ENCODE data around the gene COA8. TPM values are rescaled to one million over a fixed set of nuclear protein-coding genes. Genes with fewer than 3 reads are reported as not detected.

Gene COA8, protein sequence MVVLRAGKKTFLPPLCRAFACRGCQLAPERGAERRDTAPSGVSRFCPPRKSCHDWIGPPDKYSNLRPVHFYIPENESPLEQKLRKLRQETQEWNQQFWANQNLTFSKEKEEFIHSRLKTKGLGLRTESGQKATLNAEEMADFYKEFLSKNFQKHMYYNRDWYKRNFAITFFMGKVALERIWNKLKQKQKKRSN
- total RNA-seq, result 25.0 and 26.3 TPM in 2 replicates

DNA sequence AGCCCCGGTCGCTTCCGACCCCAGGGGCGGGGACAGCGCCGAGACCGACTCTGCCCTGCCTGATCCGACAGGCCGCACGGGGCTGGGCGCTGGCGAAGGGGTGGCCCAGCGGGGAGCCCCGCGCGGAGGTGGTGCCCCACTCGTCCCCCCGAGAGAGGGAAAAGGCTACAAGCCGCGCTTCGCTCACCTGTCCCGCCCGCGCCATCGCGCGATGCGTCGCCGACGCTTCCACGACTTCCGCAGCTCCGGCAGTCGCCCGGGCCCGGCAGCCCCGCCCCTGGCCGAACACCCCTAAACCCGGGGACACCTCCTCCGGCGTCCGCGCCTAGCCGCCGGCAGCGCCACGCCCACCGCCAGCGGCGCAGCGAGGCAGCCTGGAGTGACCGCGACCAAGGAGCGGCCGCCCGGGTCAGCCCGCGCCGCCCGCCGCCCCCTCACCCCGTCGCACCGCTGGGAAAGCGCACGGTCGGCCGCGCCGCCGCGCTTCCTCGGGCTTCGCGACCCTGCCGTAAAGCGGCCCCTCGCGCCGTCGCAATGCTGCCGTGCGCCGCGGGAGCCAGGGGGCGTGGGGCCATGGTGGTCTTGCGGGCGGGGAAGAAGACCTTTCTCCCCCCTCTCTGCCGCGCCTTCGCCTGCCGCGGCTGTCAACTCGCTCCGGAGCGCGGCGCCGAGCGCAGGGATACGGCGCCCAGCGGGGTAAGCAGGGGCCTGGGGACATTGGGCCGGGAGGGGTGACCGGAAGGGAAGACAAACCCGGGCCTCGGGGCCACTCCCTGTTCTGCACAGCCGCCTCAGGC lies at the start of gene COA8, which contains the start of gene BAG5:
TSS of gene COA8 (plus strand) at position 532 of the 797 bp plus-strand sequence. CDS start at position 574, 42 bp downstream.
TSS of gene BAG5 (minus strand) at position 229 of the 797 bp plus-strand sequence. CDS start 1,493 bp downstream, outside the sequence.
- intact Hi-C loops (cut with micrococcal nuclease), result loop anchor here (1.0 to 5.0 kb wide), 7 partner anchors 33 to 1615 kb away; partner anchors contain the start of genes EIF5, KLC1, TRMT61A and XRCC3

DNA sequence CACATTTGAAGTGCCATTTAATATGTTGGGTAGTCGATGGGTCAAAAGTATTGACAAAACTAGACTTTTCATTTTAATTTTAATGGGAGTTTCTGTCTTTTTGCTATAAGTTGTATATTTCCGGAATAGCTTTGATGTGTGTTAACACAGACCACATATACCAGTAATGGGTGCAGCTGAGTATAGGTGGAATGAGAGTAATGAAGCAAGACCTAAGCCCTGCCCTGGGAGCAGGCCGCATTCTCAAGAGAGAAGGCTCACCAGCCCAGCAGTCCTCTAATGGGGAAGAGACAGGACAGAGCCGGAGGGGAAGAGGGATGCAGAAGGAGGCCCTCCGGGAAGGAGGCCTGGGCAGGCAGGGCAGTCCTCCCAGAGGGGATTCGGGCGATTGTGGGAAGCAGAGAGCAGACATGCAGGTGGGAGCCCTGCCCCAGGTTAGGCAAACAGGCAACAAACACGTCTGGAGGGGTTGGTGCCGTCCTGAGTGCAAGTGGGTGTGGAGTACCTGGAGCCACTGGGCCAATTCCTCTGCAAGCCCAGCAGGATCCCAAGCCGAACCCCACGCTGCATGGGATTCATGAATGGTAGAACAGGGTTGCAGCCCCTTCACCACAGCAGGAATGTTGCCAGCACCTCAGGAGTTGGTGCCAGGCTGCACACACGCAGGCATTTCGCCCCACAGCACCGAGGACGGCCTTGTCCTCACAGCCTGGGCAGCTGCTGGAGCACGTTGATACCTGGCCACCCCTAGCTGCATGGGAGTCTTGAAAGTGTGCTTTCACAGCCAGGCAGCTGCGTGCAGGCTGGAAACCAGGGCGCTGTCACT lies 48.0 kb upstream of the COA8 start:
- intact Hi-C loops (cut with micrococcal nuclease), result no loop called here

DNA sequence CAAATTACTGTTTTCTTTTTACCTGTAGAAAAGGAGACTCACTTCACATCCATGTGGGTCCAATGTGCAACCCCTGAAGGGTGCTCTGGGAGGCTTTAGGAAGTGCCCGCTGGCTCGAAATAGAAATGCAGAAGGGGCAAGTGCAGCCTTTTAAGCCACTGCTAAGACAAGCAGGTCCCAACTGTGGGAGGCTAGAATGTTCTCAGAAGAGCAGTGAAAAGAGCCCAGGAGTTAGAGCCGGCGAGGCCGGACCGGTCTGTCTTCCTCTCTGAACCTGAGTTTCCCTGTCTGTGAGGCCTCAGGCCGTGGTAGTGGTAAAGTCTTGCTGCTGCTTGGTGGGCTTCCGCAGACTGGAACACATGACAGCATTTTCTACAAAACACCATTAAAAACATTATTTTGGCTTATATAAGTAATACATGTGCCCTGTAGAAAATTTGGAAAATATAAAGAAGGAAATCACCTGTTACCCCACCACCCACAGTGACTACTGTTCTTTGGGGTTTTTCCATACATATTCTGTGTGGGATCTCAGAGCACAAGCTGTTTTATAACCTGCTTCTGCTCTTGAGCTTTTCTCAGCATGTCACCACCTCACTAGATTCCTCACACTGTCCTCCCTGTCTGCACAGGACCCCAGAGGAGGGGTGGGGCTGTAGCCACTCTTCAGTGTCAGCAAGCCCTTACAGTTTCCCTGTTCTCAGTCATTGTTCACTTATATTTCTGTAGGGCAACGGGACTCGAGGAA lies 46.2 kb upstream of the COA8 start:
- intact Hi-C loops (cut with micrococcal nuclease), result no loop called here

DNA sequence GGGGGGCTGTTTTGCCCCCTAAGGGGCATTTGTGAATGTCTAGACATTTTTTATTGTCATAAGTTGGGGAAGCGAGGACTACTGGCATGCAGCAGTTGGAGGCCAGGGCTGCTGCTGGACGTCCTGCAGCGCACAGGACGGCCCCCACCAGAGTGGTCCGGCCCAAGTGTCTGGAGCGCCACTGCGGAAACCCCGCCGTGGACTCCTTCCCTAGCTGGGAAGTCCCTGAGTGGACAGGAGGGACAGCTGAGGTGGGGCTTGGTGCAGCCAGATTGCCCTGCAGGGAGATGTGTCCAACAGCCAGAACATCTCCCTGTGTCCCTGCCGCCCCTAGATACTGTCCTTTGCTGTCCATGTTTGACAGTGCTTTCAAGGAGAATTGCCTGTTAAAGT lies 45.6 kb upstream of the COA8 start:
- intact Hi-C loops (cut with micrococcal nuclease), result no loop called here

DNA sequence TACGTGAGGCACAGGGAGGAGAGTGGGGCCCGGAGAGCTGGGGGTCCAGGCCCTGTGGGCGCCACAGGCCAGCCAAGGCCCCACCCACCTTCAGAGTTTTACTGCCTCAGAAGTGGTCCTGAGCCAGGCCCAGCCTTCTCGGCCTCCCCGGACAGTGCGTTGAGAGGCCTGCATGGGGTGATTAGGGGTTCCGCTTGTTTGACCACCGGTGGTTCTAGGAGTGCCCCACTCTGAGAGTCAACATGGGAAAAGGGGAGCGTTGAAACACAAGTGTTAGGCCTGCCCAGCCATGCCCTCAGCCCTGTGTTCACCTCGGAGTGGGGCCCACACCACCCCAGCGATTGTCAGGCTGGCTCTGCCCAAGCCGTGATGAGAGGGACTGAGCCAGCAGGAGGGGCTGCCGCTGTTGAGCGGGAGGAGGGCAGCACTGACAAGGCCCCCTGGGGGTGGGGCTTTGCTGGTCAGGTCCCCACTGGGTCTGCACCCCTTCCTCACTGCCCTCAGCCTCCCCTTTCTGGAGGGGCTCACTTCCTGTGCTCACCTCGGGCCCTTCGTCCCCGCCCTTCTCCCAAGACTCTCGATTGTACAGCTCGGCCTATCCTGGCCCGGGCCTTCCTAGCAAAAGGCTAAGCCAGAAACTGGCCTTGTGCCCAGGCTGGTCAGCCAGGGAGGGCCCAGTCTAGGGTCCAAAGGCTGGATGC lies 44.9 kb upstream of the COA8 start:
- intact Hi-C loops (cut with micrococcal nuclease), result loop anchor here (1.0 kb wide), 1 partner anchor 28 kb away; no protein-coding TSS in a partner anchor

DNA sequence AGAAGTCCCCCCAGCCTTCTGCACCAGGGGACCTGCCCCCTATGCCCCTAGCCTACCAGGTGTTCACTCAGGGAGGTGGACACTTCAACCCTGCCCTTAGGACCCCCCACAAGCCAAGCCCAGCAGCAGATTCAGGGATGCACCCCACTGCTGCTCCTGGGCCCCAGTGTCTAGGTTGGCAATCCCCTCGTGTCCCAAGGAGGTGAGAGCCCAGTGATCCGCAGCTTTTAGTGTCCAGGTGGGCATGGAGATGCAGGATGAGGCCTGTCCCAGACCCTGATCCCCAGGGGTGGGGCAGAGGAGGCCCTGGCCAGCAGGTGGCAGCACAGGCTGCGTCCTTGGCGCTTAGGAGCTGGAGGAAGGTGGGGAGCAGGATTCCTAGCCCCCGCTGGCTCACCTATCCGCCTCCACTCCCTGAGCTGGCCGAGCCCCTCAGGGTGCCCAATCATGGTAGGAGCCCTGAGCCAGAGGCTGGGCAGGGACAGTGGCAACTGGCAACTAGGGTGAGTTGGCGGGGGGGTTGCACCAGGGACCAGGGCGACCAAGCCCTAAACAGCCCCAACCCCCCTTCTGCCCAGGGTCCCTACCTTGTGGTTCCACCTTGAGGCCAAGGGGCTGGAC lies 44.2 kb upstream of the COA8 start:
- intact Hi-C loops (cut with micrococcal nuclease), result loop anchor here (1.0 kb wide), 1 partner anchor 28 kb away; no protein-coding TSS in a partner anchor

DNA sequence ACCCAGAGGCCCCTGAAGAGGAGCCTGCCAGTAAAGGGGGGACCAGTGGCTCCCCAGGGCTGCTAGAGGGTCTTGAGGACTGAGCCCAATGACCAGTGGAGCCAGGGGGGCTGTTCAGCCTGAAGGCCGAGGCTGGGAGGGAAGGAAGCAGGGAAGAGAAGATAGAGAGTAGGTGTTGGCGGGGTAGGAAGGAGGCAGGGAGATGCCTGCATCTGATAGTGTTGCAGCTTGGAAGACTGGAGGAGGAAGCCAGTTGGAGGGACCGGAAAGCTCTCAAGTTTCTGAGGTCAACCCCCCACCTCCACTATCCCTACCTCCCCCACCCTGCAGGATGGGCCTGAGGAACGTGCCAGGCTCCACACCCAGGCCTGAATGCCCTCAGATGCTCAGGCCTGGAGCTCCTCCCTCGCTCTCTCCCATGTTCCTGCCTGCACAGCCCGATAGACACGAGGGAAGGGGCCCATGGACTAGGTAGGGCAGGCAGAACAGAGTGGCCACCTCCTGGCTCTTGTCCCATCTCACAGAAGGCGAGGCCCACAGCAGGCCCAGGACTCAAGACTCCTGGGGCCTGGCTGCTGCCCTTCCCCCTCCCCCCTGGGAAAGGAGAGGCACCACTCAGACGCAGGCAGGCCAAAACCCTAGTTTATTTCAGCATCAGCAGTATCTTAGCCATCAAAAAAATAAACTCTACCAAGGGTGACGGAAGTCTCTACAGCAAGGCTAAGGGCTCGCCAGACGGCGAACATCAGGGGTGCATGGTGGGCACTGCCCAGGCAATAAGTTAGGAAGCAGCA lies 43.5 kb upstream of the COA8 start:
- intact Hi-C loops (cut with micrococcal nuclease), result no loop called here

DNA sequence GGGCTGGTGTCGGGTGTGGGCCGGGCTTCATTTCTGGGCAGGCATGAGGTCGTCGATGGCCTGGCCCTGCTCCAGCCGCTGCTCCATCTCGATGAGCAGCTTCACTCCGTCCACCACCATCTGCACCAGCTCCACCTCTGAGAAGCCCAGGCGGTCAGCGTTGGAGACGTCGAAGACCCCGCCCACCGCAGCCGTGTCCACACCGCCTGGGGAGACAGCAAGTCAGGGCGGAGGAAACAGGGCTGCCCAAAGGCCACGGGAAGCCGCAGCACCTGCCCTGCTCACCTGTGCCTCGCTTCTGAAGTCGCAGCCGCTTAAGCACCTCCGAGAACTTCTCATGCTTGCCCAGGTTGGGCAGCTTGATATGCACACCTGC lies 42.9 kb upstream of the COA8 start:
- intact Hi-C loops (cut with micrococcal nuclease), result loop anchor here (10.0 kb wide), 2 partner anchors 185 to 925 kb away; partner anchors contain the start of genes EIF5 and RCOR1

DNA sequence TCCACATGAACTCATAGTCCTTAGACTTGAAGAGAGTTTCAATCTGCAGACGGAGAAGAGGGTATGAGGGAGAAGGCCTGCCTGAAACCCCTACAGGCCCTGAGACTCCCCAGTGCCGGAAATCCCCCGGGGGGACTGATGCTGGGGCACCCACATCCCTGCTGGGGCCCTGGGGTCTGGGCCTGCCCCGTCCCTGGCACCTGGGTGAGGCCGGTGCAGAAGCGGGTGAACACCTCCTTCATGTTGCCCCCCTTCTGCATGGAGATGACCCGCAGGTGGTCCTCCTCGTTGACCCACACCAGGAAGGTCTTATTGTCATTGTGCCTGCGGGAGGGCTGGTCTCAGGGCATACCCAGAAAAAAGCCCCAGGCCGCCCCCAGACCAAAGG lies 42.5 kb upstream of the COA8 start:
- intact Hi-C loops (cut with micrococcal nuclease), result loop anchor here (10.0 kb wide), 2 partner anchors 185 to 925 kb away; partner anchors contain the start of genes EIF5 and RCOR1

DNA sequence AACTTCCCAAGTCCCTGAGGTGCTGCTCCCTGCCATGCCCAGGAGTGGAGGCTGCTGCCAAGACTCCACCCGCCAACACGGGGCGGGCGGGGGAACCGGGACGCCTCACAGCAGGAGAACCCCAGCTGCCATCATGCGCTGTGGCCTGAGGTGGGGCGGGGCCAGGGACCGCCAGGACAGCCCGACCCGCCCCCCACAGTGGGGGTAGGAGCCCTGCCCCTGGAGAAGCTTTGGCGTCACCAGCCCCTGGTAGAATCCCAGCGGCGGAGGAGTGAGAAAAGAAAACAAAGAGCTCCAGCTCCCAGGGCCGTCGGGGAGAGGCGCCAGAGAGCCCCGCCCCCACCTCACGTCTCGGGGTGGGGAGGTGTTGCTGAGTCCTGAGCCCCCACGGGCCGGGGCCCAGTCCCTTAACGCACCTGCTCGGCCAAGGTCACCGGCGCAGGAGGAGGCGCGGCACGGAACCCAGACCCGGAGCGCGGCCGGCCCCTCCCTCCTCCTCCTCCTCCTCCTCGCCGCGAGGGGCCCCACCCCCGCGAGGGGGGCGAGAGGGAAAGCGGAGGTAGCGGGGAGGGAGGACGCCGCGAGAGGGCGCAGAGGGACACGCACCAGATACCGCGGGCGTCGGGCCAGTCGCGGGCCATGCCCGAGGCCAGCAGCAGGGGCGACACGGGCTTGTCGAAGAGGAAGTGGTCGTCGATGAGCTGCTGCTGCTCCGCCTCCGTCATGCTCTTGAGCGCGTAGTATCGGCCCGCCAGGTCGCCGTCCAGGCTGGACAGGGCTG lies 41.9 kb upstream of the COA8 start:
- intact Hi-C loops (cut with micrococcal nuclease), result loop anchor here (1.0 to 10.0 kb wide), 3 partner anchors 8 to 926 kb away; partner anchors contain the start of genes EIF5, RCOR1 and TRMT61A

DNA sequence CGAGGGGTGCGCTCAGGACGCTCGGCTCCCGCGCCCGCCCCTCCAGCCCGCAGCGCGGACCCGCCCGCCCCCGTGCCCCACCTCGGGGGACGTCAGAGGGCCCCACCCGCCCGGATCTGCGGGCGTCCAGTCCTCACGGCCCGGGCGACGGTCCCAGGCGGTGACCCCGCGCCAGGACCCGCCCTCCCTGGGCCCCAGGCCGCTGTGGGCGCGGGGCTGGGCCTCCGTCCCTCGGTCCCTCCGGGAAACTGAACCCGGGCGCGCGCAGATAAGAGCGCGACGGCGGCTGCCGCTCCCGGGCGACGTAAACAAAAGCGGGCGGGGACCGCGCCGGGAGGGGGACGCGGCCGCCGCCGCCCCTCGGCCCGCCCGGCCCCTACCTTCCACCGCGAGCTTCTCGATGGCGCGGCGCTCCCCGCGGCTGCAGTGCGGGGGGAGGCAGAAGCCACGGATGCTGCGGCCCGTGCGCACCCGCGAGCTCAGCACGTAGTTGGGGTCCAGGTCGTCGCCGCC lies 41.3 kb upstream of the COA8 start:
- intact Hi-C loops (cut with micrococcal nuclease), result loop anchor here (1.0 to 10.0 kb wide), 3 partner anchors 8 to 927 kb away; partner anchors contain the start of genes EIF5, RCOR1 and TRMT61A

DNA sequence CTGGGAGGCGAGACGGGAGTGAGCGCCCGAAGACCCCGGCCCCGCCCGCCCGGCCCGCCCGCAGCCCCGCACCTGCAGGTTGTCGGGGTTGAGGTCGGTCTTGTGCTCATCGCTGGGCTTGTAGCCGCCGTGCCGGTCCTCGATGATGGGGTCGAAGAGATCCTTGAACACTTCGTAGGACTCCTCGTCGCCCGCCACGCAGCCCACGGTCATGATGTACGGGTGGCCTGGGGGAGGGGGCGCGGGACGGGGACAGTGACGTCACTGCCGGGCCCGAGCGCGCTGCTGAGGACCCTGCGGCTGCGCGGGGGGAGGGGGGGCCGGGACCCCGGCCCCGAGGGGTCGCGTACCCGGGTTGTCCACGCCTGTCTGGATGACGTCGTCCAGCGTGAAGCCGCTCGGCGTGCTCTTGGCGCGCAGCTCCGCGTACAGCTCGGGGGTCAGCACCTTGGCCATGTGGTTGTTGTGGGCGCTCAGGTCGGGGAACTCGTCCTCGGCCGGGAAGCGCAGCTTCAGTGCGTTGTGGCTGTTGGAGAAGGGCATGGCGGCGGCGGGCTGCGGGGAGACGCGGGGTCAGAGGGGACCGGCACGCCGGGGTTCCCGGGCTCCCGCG lies 40.7 kb upstream of the COA8 start:
- intact Hi-C loops (cut with micrococcal nuclease), result loop anchor here (1.0 to 10.0 kb wide), 3 partner anchors 7 to 927 kb away; partner anchors contain the start of genes EIF5, RCOR1 and TRMT61A

DNA sequence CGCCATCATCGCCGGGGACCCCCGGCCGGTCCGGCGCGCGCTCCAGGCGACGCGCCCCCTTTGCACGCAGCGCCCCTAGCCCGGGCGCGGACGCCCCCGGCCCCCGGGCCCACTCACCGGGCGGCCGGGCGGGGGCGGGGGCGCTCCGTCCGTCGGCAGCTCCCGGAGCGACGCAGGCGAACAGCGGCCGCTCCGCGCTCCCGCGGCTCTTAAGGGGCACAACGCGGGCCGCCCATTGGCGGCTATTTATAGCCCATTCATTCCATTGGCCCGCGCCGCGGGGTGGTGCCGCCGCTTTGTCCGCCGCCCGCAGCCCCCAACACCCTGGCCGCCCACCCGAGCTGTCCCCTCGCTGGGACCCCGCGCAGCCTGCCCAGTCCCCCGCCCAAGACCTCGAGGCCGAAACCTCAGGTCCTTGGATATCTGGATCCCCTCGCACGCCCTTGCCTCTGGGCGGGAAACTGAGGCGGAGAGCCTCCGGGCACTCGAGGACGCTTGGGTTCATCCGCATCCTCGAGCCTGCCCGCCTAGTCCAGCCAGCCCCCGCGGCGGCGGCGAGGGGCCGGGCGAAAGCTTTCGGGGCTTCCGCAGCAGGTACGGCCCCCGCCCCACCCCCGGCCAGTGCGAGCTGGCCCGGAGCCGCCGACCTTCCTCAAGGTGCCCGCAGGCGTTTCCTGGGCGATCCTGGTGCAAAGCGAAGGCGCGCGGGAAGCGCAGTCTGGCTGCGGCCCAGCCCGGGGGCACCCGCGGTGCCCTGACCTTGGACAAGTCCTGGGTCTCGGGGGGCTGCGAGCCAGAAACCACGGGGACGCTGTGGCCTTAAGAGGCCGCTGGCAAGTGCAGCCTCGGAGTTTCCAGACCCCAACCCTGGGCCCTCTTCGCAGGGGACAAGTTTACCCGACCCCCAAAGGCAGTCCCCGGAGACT lies 39.8 kb upstream of the COA8 start, which contains the start of gene CKB:
TSS of gene CKB (minus strand) at position 182 of the 926 bp plus-strand sequence. CDS start 337 bp downstream, outside the sequence.
- intact Hi-C loops (cut with micrococcal nuclease), result loop anchor here (10.0 kb wide), 2 partner anchors 188 to 928 kb away; partner anchors contain the start of genes EIF5 and RCOR1

DNA sequence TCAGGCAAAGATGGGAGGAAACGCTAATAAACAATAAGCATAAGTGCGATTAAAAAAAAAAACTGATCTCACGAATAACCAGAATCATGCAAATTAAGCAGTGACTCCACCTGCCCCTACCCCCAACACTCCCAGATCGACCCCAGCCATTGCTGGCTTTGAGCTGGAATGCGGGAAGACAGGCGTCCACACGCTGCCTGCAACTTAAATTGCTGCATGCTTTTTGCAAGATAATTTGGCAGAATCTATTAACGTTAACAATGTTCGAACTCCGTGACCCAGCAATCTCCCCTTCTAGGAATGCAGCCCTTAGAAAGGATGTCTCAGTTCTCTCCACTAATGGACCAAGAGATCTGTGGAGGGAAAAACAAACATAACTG lies 39.2 kb upstream of the COA8 start:
- intact Hi-C loops (cut with micrococcal nuclease), result loop anchor here (10.0 kb wide), 2 partner anchors 189 to 929 kb away; partner anchors contain the start of genes EIF5 and RCOR1
